ENCODE results near the gene FYN. TPM values are rescaled to one million over a fixed set of nuclear protein-coding genes. Genes with fewer than 3 reads are reported as not detected.

The FYN gene
- total RNA-seq, 4 donors from 2014 or later, result 56.3 to 96.4 (median 81.8) TPM

DNA sequence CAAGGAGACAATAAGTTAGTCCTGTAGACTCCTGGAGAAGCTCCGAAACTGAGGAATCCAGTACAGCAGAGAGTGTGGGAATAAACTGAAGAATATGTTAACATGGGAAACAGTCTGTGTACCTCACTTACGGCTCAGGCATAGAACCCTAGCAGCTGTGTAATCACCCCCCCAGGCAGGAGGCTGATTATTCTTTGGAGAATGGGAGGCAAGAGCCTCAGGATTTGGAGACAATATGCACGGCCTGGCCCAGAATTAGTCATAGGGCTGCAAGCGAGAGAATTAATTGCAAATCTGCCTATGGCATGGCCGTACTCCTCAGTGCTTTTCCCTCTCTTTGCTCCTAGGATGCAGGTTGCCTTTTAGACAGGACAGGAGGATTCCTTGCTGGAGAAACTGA lies 27.5 kb upstream of the FYN start:
- no peak for TF ChIP-seq POLR2A (IDR thresholded peaks at IDR 0.05)
- WGBS, 2 donors, result 90 to 92% methylated on average over 5 of the region's 5 CpGs
- no peak for DNase-seq (ENCODE audit: low spot score in 2 of 2)
- no peak overlapping the region for H3K4me3 ChIP-seq (ENCODE audit: low read depth, poor library complexity, severe bottlenecking)
- intact Hi-C loops (cut with DNase I; ENCODE audit: low total_unique reads), result no loop called here

DNA sequence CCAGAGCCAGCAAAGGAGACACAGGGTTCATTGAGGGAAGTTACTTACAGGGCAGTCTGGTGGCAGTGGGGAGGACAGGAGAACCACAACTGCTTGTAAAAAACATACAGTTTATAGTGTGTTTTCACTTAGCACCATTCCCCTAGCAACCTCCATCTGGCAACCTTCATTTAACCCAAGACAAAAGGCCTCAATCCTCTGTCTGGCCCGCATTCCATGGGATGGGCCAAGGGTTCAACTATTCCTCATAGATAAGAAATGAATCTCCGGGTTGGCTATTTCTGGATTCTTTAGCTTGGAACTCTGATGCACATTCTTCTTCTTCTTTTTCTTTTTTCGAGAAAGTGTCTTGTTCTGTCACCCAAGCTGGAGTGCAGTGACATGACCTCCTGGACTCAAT lies 26.3 kb upstream of the FYN start:
- intact Hi-C loops (cut with DNase I; ENCODE audit: low total_unique reads), result no loop called here
- H3K4me3 ChIP-seq (ENCODE audit: low read depth, poor library complexity, severe bottlenecking), result no peak overlapping the region
- WGBS, 2 donors, result 84 to 90% methylated on average over 3 of the region's 3 CpGs
- no peak for DNase-seq (ENCODE audit: low spot score in 2 of 2)
- TF ChIP-seq POLR2A (IDR thresholded peaks at IDR 0.05), result no peak
- TF ChIP-seq, protein P1, sequence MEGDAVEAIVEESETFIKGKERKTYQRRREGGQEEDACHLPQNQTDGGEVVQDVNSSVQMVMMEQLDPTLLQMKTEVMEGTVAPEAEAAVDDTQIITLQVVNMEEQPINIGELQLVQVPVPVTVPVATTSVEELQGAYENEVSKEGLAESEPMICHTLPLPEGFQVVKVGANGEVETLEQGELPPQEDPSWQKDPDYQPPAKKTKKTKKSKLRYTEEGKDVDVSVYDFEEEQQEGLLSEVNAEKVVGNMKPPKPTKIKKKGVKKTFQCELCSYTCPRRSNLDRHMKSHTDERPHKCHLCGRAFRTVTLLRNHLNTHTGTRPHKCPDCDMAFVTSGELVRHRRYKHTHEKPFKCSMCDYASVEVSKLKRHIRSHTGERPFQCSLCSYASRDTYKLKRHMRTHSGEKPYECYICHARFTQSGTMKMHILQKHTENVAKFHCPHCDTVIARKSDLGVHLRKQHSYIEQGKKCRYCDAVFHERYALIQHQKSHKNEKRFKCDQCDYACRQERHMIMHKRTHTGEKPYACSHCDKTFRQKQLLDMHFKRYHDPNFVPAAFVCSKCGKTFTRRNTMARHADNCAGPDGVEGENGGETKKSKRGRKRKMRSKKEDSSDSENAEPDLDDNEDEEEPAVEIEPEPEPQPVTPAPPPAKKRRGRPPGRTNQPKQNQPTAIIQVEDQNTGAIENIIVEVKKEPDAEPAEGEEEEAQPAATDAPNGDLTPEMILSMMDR (IDR thresholded peaks at IDR 0.05), result no peak

DNA sequence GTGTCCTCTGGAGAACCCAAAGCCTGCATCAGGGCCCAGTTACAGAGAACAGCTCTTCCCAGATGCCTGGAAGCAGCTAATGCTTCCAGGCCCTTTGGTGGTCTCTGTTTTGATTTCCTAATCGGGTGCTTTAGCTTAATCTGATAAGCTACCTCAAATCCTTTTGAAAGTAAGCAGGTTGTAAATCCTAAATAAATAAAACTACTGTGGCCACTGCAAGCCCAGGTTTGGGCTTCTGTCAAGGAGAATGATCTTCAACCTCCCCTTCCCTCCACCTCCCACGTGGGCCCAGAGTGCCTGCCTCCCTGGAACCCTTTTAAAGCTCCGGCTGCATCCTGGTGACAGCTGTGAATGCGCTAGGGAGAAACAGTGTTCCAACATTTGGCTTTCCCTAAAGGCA lies 25.2 kb upstream of the FYN start:
- intact Hi-C loops (cut with DNase I; ENCODE audit: low total_unique reads), result no loop called here
- no peak for DNase-seq (ENCODE audit: low spot score in 2 of 2)
- H3K4me3 ChIP-seq (ENCODE audit: low read depth, poor library complexity, severe bottlenecking), result no peak overlapping the region
- no peak for TF ChIP-seq POLR2A (IDR thresholded peaks at IDR 0.05)
- TF ChIP-seq, protein P1 (IDR thresholded peaks at IDR 0.05), result no peak
- WGBS, 2 donors, result 80 to 83% methylated on average over 4 of the region's 4 CpGs

DNA sequence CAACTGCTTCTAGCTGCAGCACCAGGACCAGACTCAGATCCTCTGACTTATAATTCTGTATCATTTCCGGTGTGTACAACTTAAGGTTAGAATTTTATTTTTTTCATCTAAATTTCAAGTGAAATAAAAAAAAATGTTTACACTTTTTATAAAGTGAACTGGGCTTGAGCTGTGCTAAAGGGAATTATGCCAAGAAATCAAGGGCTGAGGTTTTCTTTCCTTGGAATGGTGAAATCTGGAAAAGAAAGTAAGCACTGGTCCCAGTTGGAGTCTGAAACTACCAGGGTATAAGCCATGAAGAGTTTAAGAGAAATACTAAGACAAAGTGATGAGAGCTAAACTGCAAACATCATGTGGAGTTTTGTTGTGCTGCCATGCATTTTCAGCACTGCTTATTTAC lies 21.7 kb upstream of the FYN start:
- WGBS, 2 donors, result 80 to 83% methylated on average over 1 of the region's 1 CpG

DNA sequence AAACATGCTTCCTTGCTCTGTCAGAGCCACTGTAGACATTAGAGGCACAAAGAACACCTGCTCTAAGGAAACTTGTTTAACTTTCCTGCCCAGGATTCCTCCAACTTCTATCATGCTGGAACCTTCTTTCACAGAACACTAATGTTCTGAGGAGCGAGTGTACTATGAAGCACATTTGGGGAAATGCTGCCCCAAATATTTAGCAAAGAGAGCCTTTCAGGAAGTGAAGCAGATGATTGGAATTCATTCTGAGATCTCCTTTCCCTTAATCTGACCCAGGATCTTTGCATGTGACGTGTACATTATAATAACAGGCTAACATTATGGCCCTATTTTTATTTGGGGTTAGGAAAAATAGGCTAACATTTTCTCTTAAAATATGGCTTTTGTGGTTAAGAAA lies 21.0 kb upstream of the FYN start:
- TF ChIP-seq, protein P1 (IDR thresholded peaks at IDR 0.05), result no peak
- TF ChIP-seq POLR2A (IDR thresholded peaks at IDR 0.05), result no peak
- WGBS, 2 donors, result 84 to 85% methylated on average over 2 of the region's 2 CpGs
- H3K4me3 ChIP-seq (ENCODE audit: low read depth, poor library complexity, severe bottlenecking), result no peak overlapping the region
- DNase-seq (ENCODE audit: low spot score in 2 of 2), result no peak
- intact Hi-C loops (cut with DNase I; ENCODE audit: low total_unique reads), result no loop called here

More for the DNA sequence above, 21.7 kb upstream of the FYN start:
- no peak for DNase-seq (ENCODE audit: low spot score in 2 of 2)
- intact Hi-C loops (cut with DNase I; ENCODE audit: low total_unique reads), result no loop called here
- TF ChIP-seq, protein P1 (IDR thresholded peaks at IDR 0.05), result no peak
- TF ChIP-seq POLR2A (IDR thresholded peaks at IDR 0.05), result no peak
- H3K4me3 ChIP-seq (ENCODE audit: low read depth, poor library complexity, severe bottlenecking), result no peak overlapping the region

DNA sequence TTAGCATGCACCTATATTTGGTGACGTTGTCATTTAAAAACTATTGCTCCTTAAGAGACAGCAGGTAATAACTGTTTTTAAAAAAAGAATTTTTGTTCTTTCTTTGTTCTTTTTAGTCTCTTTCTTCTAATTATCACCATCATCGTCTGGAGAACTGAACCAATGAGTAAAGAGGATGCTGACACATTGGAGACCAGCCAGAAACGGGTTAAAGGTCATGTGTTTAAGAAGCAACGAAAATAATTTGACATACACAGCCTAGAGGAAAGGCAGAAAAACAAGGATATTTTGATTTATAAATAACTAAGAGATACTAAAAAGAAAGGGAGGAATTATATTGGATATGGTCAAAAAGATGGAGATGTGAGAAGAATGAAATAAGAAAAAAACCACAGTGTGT lies 19.2 kb upstream of the FYN start:
- WGBS, 2 donors, result 70 to 72% methylated on average over 4 of the region's 4 CpGs
- intact Hi-C loops (cut with DNase I; ENCODE audit: low total_unique reads), result no loop called here

More for the DNA sequence above, 19.2 kb upstream of the FYN start:
- TF ChIP-seq POLR2A (IDR thresholded peaks at IDR 0.05), result no peak
- TF ChIP-seq, protein P1 (IDR thresholded peaks at IDR 0.05), result no peak
- H3K4me3 ChIP-seq (ENCODE audit: low read depth, poor library complexity, severe bottlenecking), result no peak overlapping the region
- DNase-seq (ENCODE audit: low spot score in 2 of 2), result no peak
